NB4 (cell line): Measurements from ENCODE around the gene EEPD1.

Experiments
- CTCF ChIP-seq: IDR thresholded peaks from one replicate; pipeline ENCODE4 v1.5.1; 2012; ENCODE audit warnings: low read depth, low read length
- MAX ChIP-seq: IDR thresholded peaks from 2 replicates; pipeline ENCODE4 v1.6.1; 2011; ENCODE audit warnings: low read depth, low read length
- MYC ChIP-seq: IDR thresholded peaks from 2 replicates; pipeline ENCODE4 v1.6.1; 2011; ENCODE audit warnings: low read depth, low read length
- POLR2A ChIP-seq: IDR thresholded peaks from 2 replicates; pipeline ENCODE4 v1.6.1; 2011; ENCODE audit warnings: mild to moderate bottlenecking; ENCODE audit not compliant: insufficient read length; ENCODE audit errors: extremely low read depth

- TF ChIP-seq POLR2A (no peak), CTCF (no peak), MYC (no peak), MAX (no peak)
Observed at GRCh38 chr7:36310897-36311296, 157.8 kb downstream of the EEPD1 start.
